Stimulated activated CD4-positive, alpha-beta T cell treated with anti-CD3 and anti-CD28 coated beads, Interleukin-4, amount 100 ng/mL, for 4 hours (primary cell): ENCODE data around the gene TMEM114.
"Not testable (repeated sequence)": the region's sequence is repeated elsewhere in the genome, so short reads cannot be mapped to it uniquely, and the experiment has no call there.

ENCODE experiments used
- DNase-seq, 2 experiments: peaks; one replicate each; pipeline ENCODE4 v3.0.0-alpha.2; 2020

Gene TMEM114

DNA sequence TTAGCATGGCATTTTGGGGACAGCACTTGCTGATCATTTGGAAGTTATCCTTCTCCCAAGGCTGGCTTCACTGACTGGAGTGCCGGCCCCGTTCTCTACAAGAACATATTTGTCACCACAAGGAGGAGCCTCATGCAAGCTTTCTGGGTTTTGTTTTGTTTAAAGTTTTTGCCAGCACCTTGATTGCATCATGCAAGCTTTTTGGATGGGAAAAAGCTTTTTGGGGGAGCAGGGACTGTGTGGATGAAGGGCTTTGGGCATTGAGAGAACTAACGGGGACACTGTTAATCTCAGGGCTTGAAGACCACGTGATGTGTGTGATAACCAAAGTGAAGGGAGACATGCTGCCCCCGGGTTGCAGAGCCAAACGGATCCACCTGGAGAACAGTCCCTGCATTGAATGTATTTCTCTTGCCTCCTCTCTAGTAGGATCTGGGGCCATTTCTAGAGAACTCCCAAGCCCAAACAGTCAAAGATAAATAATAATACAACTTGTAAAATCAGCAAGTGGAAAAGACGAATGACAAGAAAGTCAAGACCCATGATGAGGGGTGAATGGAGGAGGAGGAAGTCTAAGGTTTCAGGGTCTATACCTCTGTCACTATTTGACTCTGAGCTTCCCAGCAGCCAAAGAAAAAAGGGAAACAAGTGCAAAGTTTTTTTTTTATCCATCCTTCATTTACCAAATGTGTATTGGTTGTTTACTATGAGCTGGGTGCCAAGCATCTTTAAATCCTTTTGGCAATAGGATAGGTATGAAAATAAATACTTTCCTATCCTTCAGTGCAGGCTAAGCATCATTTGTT is 17.2 kb downstream of the TMEM114 start:
- no peak for DNase-seq

DNA sequence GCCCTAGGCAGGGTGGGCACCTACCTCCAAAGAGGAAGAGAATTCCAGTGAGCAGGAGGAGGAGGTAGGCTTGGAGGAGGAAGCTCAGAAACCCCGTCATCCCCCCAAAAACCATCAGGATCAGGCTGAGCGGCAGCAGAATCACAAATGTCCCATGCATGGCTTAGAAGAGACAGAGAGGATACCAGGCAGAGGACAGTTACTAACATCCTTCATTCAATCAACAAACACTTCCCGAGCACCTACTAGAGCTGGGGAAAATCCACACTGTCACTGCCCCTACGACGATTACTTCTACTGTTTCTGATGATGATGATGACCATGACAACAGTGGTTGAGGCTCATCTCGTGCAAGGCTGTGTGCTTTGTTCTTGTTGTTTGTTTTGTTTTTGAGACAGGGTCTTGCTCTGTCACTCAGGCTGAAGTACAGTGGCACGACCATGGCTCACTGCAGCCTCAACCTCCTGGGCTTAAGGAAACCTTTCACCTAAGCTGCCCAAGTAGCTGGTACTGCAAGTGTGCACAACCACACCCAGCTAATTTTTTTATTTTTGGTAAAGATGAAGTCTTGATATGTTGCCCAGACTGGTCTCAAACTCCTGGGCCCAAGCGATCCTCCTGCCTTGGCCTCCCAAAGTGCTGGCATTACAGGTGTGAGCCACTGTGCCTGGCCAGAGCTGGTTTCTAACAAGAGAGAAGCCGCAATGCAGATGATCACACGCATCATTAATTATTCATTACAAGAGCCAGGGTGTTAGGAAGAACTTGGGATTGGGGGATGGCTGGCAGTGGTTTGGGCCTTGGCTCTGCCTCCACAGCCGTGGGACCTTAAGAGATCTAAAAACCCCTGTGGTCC is 18.0 kb downstream of the TMEM114 start:
- DNase-seq = no peak

DNA sequence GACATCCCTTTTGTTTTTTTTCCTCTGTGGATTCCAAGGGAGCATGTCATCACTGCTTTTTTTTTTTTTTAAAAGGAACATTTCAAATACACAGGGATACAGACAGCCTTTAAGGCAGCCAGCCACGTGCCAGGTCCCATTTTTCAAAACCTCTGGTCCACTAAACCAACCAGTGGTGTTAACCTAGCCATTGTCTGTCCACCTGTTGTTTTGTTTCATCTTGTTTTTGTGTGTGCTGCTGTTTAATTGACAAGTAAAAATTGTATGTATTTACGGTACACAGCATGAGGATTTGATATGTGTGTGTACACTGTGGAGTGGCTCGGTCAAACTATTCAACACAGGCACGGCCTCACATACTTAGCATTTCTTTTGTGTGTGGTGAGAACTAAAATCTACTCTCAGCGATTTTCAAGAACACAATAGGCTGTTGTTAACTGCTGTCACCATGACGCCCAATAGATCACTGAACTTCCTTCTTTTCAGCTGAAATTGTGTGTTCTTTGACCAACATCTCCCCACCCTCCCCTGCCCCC is 19.2 kb downstream of the TMEM114 start:
- DNase-seq = no peak

DNA sequence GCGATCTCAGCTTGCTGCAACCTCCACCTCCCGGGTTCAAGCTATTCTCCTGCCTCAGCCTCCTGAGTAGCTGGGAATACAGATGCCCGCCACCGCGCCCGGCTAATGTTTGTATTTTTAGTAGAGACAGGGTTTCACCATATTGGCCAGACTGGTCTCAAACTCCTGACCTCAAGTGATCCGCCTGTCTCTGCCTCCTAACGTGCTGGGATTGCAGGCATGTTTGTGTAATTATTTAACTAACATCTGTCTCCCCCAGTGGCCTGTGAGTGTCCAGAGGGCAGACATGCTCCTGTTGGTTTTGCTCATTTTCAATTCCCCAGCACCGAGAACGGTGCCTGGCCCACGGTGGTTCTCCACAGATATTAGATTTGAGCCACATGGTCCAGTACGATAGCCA is 19.9 kb downstream of the TMEM114 start:
- not testable (repeated sequence) for DNase-seq

DNA sequence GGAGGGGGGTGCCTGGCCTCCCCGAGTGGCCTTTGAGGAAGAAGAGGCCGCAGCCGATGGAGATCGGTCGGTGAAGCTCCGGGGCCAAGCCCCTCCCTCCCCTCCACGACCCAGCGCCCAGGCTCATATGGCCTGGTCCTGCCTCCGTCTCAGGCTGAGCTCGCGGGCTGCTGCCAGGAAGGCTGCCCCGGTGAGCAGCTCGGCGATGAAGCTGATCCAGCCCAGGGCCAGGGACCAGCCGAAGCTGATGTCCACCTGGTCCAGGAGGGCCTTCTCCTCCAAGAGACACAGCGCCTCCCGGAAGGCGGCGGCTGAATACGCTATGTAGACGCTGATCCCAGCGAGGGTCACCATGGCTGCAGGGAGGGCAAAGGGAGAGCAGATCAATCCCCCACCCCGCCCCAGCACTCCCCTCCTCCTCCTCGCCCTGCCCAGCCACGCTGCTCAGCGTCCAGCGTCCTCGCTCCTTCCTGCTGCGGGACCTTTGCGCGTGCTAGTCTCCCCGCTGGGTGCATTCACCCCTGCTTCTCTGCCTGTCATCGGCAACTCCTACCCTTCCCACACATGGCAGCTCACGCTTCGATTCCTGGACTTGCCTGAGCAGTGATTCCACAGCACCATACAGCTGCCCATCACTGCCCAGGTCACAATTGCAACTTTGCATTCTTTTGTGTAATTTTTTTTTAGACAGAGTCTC is 20.5 kb downstream of the TMEM114 start:
- DNase-seq = no peak

DNA sequence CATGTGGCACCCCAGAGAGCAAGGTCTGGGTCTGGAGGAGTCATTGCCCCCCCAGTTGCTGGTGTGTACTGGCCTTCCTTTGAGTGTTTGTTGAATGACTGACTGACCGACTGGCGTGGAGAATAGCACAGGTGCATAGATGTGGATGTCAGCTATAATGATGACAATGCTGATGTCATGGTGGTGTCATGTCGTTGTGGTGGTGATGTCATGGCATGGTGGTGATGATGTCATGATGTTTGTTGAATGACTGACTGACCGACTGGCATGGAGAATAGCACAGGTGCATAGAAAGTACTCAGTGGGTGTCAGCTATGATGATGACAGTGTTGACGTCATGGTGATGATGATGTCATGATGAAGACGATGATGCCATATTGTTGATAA is 22.1 kb downstream of the TMEM114 start:
- no peak for DNase-seq

DNA sequence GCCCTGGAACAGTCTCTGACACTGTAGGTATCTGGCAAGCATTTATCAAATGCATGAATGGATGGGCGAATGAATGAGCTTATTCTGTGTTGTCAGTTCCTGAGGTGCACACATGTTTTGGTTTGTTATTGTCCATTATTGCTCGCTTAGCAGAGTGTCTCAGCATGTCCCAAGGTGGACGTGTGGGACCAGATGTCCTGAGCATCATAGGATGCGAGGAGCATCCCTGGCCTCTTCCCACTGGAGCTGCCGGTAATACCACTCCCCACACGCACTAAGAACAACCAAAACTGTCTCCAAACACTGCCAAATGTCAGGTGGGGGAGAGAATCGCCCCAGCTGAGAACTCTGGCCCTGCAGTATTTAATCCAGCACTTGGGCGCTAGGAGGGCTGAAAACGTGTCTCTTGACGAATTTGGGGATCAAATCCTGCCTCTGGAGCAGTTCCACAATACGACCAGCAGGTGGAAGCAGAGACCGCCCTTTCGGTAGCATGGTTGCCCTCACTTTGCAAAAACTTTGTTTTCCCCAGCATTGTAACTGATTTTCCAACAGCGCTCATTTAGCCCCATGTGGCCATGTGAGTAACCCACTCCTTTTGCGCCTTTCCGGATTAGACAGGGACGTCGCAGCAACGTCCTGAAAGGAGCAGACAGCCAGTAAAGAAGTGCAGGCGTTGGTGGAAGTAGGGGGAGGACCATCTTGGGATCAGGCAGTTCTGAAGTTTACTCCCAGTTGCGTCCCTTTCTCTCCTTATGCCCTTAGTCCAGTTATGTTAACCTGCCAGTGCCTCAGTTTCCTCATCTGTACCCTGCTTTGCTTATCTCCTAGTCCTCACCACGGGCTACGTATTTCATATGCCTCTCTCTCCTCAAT is 22.7 kb downstream of the TMEM114 start:
- DNase-seq = peak; percentile 53 to 61

DNA sequence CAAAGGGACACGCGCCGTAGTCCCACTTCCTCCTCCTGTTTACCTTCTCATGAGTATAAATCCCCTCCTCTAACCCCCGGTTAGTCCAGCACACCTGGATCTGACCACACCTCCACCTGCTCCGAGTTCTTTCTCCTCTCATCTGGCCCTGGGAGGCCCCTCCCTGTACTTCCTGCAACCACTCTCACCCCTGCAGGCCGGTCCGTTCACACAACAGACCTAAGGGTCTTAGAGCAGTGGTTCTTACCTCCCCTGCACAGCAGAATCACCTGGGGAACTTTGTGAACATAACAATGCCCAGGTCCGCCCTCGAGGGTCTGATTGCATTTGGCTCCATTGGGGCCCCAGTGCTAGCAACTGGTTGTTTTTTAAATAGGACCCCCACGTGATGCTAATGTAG is 24.8 kb downstream of the TMEM114 start:
- no peak for DNase-seq

DNA sequence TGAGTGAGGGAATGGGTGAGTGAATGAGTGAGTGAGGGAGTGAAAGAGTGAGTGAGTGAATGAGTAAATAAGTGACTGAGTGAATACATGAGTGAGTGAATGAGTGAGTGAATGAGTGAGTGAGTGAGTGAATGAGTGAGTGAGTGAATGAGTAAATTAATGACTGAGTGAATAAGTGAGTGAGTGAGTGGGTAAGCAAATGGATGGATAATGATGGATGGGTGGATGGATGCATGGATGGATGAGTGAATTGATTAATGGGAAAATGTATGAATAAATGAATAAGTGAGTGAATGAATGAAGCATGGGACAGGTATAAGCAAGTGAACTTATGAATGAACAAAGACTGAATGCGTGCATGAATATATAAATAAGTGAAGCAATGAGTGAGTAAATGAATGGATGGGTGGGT is 25.4 kb downstream of the TMEM114 start:
- no peak for DNase-seq

DNA sequence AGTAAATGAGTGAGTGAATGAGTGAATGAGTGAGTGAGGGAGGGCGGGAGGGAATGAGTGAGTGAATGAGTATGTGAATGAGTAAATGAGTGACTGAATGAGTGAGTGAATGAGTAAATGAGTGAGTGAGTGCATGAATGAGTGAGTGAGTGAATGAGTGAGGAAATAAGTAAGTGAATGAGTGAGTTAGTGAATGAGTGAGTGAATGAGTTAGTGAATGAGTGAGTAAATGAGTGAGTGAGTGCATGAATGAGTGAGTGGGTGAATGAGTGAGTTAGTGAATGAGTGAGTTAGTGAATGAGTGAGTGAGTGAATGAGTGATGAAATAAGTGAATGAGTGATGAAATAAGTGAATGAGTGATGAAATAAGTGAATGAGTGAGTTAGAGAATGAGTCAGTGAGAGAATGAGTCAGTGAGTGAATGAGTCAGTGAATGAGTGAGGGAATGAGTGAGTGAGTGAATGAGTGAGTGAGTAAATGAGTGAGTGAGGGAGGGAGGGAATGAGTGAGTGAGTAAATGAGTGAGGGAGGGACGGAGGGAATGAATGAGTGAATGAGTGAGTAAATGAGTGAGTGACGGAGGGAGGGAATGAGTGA is 26.3 kb downstream of the TMEM114 start:
- DNase-seq = not testable (repeated sequence)

DNA sequence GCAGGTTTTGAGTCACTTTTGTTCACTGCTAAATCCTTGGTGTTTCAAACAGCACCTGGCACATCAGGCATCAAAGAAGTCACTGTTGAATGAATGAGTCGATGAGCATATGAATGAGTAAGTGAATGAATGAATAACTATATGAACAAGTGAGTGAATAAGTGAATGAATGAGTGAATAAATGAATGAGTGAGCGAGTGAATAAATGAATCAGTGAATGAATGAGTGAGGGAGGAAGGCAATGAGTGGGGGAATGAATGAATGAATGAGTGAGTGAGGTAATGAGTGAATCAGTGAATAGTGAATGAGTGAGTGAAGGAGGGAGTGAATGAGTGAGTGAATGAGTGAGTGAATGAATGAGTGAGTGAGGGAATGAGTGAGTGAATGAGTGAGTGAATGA is 28.8 kb downstream of the TMEM114 start:
- DNase-seq = no peak

DNA sequence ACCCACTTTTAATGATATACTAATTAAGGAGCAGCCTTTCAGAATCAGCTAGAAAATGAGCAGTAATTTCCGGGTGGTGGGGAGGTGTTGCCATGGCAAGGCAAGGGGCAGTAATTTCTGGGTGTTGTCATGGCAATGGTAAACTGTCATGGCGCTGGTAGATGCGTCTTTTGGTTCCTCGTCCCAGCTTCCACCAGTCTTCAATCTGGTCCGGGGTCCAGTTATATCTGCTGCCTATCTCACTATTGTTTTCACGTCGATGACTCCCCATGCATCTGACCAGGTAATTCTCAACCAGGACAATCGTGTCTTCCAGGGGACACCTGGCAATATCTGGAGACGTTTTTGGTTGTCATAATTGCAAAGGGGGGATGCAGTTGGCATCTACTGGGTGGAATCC is 34.9 kb downstream of the TMEM114 start:
- DNase-seq = no peak

DNA sequence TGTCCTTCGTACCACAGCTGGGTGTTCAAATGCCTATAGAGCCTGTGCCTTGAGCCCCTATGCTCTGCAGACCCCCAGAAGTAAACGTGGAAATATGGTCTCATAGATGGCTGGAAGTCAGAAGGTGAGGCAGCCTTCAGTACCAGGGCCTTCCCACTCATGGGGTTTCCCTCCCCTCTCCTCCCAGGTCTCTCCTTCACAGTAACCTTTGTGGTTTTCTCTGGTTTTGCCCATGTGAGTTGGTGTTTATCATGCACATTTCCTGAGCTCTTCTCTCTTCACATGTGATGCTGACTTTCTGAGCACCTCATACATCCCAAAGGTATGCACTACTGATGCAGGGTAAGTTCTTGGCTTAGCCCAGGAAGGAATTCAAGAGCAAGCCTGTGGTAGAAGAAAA is 35.4 kb downstream of the TMEM114 start:
- DNase-seq = no peak

DNA sequence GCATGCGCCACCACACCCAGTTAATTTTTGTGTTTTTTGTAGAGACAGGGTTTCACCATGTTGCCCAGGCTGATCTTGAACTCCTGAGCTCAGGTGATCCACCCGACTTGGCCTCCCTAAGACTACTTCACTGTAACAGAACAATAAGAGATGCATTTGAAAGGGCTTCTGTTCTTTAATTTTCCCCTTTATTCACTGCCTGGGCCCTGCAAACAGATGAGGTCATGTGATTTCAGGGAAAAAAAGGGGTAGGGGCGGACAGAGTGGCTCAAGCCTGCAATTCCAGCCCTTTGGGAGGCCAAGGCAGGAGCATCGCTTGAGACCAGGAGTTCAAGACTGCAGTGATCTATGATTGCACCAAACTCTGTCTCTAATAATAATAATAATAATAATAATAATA is 36.3 kb downstream of the TMEM114 start:
- DNase-seq = no peak

DNA sequence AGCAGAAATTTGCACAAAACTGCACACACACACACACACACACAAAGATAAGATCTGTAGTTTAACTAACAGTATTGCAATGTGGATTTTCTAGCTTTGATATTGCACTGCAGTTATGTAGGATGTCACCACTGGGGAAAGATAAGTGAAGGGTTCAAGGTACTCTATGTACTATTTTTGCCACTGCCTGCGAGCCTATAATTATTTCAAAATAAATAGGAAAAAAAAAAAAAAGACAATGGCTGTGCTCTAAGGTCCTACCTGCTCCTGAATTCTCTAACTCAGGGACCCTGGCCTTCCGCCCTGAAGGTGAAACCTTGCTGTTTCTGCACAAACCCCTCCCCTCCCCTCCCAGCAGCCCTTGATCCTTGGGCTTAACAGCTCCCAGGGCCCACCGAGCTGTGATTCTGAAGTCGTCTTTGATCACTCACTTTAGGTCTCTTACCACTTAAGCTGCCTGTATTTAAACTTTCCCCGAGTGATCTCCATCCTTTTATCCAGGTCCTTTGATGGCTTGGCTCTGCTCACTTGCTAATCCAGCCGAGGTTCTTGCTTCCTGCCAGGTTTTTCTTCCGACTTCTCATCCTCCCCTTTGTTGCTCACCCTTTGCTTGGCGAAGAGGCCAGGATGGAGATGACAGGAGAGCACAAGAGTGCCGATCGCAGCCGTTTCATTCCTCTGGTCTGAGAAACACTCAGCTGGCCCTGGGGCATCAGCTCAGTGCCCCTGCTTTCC is 37.7 kb downstream of the TMEM114 start:
- DNase-seq = no peak

DNA sequence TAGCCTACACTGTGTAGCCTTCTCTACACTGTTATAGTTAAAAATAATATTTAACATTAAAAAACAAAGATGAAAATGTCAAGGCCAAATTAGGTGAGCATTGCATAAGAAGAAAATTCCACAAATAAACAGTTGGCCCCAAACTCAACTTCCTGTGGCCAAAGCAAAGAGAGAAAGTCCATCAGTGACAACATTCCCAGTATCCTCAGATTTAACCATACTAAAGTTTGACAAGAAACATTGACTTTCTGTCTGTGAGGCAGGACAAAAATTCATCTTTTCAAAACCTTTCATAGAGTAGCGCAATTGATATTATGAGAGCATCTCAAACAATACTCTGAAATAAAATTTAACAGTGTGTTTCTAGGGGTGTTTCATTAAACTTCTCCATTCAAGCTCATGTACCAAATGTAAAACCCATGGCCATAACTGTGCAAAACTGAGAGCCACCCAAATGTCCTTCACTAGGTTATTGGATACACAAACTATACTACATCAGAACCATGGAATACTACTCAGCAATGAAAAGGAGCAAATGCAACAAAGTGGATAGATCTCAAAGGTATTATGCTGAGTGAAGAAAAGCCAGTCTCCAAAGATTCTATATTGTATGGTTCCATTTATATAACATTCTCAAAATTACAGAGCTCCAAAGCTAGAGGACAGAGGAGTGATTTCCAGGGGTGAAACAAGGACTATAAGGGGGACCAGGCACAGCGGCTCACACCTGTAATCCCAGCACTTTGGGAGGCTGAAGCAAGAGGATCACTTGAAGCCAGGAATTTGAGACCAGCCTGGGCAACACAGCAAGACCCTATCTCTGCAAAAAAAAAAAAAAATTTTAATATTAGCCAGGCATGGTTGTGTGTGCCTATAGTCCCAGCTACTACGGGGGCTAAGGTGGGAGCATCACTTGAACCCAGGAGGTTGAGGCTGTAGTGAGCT is 38.7 kb downstream of the TMEM114 start:
- no peak for DNase-seq

DNA sequence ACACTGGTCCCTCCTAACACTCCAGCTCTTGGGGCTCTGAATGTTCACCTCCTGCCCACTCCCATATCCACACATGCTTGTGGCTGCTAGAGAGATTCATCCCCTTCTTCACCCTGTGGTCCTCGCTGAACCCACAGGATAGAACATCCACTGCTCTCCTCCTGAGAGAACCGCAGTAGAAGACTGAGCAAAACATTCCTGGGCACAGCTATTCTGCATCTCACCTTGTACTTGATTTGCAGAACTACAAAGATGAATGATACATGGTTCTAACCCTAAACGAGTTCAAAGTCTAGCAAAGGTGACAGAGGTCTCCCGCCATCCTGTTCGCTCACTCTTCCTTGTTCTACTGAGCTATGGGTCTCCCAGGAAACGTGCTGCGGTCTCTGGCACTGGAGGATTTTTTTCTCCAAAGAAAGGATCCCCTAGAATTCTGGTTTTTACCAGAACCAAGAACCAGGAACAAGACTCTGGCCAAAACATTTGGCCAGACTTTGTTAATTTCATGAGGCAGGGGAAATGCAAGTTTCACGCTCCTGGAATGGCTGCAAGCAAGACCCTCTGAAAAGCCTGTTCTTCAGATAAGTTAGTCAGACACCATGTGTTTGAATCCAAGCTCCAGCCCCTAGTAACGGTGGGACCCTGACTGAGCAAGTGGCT is 39.5 kb downstream of the TMEM114 start:
- DNase-seq = no peak

DNA sequence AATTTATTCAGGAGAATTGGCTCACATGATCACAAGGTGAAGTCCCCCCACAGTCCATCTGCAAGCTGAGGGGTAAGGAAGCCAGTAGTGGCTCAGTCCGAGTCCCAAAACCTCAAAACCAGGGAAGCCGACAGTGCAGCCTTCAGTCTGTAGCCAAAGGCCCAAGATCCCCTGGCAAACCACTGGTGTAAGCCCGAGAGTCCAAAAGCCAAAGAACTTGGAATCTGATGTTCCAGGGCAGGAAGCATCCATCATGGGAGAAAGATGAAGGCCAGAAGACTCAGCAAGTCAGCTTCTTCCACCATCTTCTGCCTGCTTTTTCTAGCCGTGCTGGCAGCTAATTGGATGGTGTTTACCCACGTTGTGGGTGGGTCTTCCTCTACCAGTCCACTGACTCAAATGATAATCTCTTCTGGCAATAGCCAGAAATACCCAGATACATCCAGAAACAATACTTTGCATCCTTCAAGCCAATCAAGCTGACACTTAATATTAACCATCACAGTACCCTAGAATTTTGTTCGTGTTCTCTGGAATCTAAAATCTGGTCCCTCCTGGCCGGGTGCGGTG is 40.4 kb downstream of the TMEM114 start:
- no peak for DNase-seq

DNA sequence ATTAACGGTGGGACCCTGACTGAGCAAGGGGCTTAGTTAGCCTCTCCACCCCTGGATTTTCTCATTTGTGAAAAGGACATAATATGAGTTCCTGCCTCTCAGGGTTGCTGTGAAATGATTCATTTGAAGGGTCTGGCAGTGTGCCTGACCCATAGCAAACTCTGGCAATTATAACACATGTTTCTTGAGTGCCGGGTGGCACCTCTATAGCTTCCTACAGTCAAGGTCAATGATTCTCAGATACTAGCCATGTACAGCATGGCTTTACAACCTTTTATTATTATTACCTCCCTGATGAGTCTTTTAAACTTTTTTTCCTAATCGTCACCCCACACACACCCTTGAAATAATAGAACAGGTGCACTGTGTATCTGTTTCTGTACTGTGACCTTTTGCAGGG is 42.1 kb downstream of the TMEM114 start:
- DNase-seq = no peak
